Measurements from ENCODE around the gene MGMT. TPM values are rescaled to one million over a fixed set of nuclear protein-coding genes. Genes with fewer than 3 reads are reported as not detected.

The MGMT gene
- total RNA-seq, 2 experiments from 2014 or later = 9.0 to 9.6 TPM

GRCh38 chr10:129550658-129551057, 83.6 kb downstream of the MGMT start:
- no peak for TF ChIP-seq CTCF (IDR thresholded peaks at IDR 0.05)
- intact Hi-C loops (cut with DNase I, micrococcal nuclease) = no loop called here
- Histone ChIP-seq H3K4me3 (ENCODE audit: low read length) (no peak overlapping the region), H3K27me3 (ENCODE audit: control insufficient read depth in 1 of 2, insufficient read depth in 2 of 2, low read length in 2 of 2) (no peaks in the 10 kb centered on the region), H3K36me3 (ENCODE audit: insufficient read depth, low read length) (no peaks in the 10 kb centered on the region), H3K27ac (ENCODE audit: low read depth in 1 of 2, low read length in 2 of 2) (no peak overlapping the region), H3K4me1 (ENCODE audit: insufficient read depth, low read length) (no peaks in the 10 kb centered on the region), H3K9me3 (ENCODE audit: control insufficient read depth in 1 of 2, insufficient read depth in 1 of 2, low read length in 2 of 2) (peaks cover 0 to 19% of the 10 kb centered on the region in 2 experiments)
- Mint-ChIP-seq H3K9me3 (peaks cover 2% of the 10 kb centered on the region), H3K4me1 (ENCODE audit: low read depth) (no peaks in the 10 kb centered on the region), H3K27me3 (no peaks in the 10 kb centered on the region), H3K4me3 (no peak overlapping the region), H3K27ac (no peak overlapping the region), H3K36me3 (ENCODE audit: low read depth) (peaks cover 80% of the 10 kb centered on the region)
- ChIA-PET POLR2A (no interaction called here), CTCF (no interaction called here)
- DNase-seq (no peak), ATAC-seq (ENCODE audit: poor library complexity) (no peak)

GRCh38 chr10:129552119-129552518, 85.1 kb downstream of the MGMT start:
- no peak for TF ChIP-seq CTCF (IDR thresholded peaks at IDR 0.05)
- Mint-ChIP-seq H3K27ac (no peak overlapping the region), H3K36me3 (ENCODE audit: low read depth) (peaks cover 77% of the 10 kb centered on the region), H3K27me3 (no peaks in the 10 kb centered on the region), H3K4me1 (ENCODE audit: low read depth) (no peaks in the 10 kb centered on the region), H3K9me3 (peaks cover 2% of the 10 kb centered on the region), H3K4me3 (no peak overlapping the region)
- no peaks in the 10 kb centered on the region for H3K36me3 ChIP-seq (ENCODE audit: insufficient read depth, low read length)
- no peak for DNase-seq
- CTCF ChIA-PET = no interaction called here
- no peaks in the 10 kb centered on the region for H3K27me3 ChIP-seq (ENCODE audit: control insufficient read depth in 1 of 2, insufficient read depth in 2 of 2, low read length in 2 of 2)
- H3K4me1 ChIP-seq (ENCODE audit: insufficient read depth, low read length) = no peaks in the 10 kb centered on the region
- no peak for ATAC-seq (ENCODE audit: poor library complexity)
- H3K4me3 ChIP-seq (ENCODE audit: low read length) = no peak overlapping the region
- POLR2A ChIA-PET = no interaction called here
- H3K9me3 ChIP-seq (ENCODE audit: control insufficient read depth in 1 of 2, insufficient read depth in 1 of 2, low read length in 2 of 2) = peaks cover 0 to 27% of the 10 kb centered on the region in 2 experiments
- intact Hi-C loops (cut with DNase I, micrococcal nuclease) = no loop called here
- H3K27ac ChIP-seq (ENCODE audit: low read depth in 1 of 2, low read length in 2 of 2) = no peak overlapping the region

GRCh38 chr10:129553928-129554327, 86.9 kb downstream of the MGMT start:
- POLR2A ChIA-PET = no interaction called here
- Histone ChIP-seq H3K36me3 (ENCODE audit: insufficient read depth, low read length) (no peaks in the 10 kb centered on the region), H3K9me3 (ENCODE audit: control insufficient read depth in 1 of 2, insufficient read depth in 1 of 2, low read length in 2 of 2) (peaks cover 0 to 32% of the 10 kb centered on the region in 2 experiments), H3K27me3 (ENCODE audit: control insufficient read depth in 1 of 2, insufficient read depth in 2 of 2, low read length in 2 of 2) (no peaks in the 10 kb centered on the region), H3K4me1 (ENCODE audit: insufficient read depth, low read length) (no peaks in the 10 kb centered on the region), H3K4me3 (ENCODE audit: low read length) (no peak overlapping the region), H3K27ac (ENCODE audit: low read depth in 1 of 2, low read length in 2 of 2) (no peak overlapping the region)
- no peak for ATAC-seq (ENCODE audit: poor library complexity)
- Mint-ChIP-seq H3K27me3 (no peaks in the 10 kb centered on the region), H3K9me3 (peaks cover 2% of the 10 kb centered on the region), H3K4me1 (ENCODE audit: low read depth) (no peaks in the 10 kb centered on the region), H3K27ac (no peak overlapping the region), H3K4me3 (no peak overlapping the region), H3K36me3 (ENCODE audit: low read depth) (peaks cover 78% of the 10 kb centered on the region)
- CTCF ChIA-PET = no interaction called here
- intact Hi-C loops (cut with DNase I, micrococcal nuclease) = no loop called here
- DNase-seq = no peak
- TF ChIP-seq CTCF (IDR thresholded peaks at IDR 0.05) = no peak
